MCF 10A (cell line): ENCODE measurements around the gene ABI1. TPM values are rescaled to one million over a fixed set of nuclear protein-coding genes. Genes with fewer than 3 reads are reported as not detected.

Experiments used
- BruUV-seq: library from RNA; stranded (reverse); fragments of 400-500 nt; replicated peaks from 2 replicates; lab custom pipeline; 2021; lab: Mats Ljungman, UMichigan
- CTCF ChIA-PET: fragments of 300-600 bp; sonication (Branson Sonifier 250); formaldehyde crosslinking; extraction: SDS; loops from one replicate; lab custom pipeline; 2021; ENCODE audit warnings: antibody characterized with exemption, inconsistent platforms; lab: Yijun Ruan, JAX
- POLR2A ChIA-PET: fragments of 300-600, 350-650 bp; sonication (Branson Sonifier 250); formaldehyde crosslinking; extraction: SDS; loops from one replicate; lab custom pipeline; 2020; ENCODE audit warnings: antibody characterized with exemption, inconsistent platforms; lab: Yijun Ruan, JAX
- DNase-seq: peaks from one replicate; pipeline ENCODE4 v3.0.0-alpha.2; 2018; ENCODE audit not compliant: unreplicated experiment
- H3K27ac Mint-ChIP-seq: one replicate; pipeline ENCODE4 v1.8.0; 2022; ENCODE audit warnings: mild to moderate bottlenecking, low read depth, mixed read lengths; ENCODE audit not compliant: unreplicated experiment
- H3K27me3 Mint-ChIP-seq: one replicate; pipeline ENCODE4 v1.8.0; 2022; ENCODE audit warnings: mixed read lengths; ENCODE audit not compliant: insufficient read depth, unreplicated experiment
- H3K36me3 Mint-ChIP-seq: one replicate; pipeline ENCODE4 v1.8.0; 2022; ENCODE audit warnings: mild to moderate bottlenecking, moderate library complexity, mixed read lengths; ENCODE audit not compliant: insufficient read depth, unreplicated experiment
- H3K4me1 Mint-ChIP-seq: one replicate; pipeline ENCODE4 v1.8.0; 2022; ENCODE audit warnings: mixed read lengths; ENCODE audit not compliant: insufficient read depth, unreplicated experiment
- H3K4me3 Mint-ChIP-seq: one replicate; pipeline ENCODE4 v1.8.0; 2022; ENCODE audit warnings: mild to moderate bottlenecking, moderate library complexity, mixed read lengths; ENCODE audit not compliant: unreplicated experiment
- H3K9me3 Mint-ChIP-seq: one replicate; pipeline ENCODE4 v1.8.0; 2022; ENCODE audit warnings: mixed read lengths; ENCODE audit not compliant: unreplicated experiment
- intact Hi-C: fragments of 100-400 bp; cut with micrococcal nuclease; formaldehyde crosslinking; loops from 2 replicates; pipeline ENCODE4 v1.14.1; 2022
- total RNA-seq: library from RNA; stranded (reverse); gene quantifications from 2 replicates; pipeline ENCODE4 v1.2.3, GENCODE V29; 2022
- TF ChIP-seq, protein P1 (sequence below): fragments of 200-600 bp; IDR thresholded peaks from one replicate; pipeline ENCODE4 v1.8.0; 2022; ENCODE audit warnings: antibody characterized with exemption, mild to moderate bottlenecking; ENCODE audit not compliant: unreplicated experiment

Gene ABI1
- total RNA-seq, 1 experiment from 2014 or later = 53.0 TPM

DNA sequence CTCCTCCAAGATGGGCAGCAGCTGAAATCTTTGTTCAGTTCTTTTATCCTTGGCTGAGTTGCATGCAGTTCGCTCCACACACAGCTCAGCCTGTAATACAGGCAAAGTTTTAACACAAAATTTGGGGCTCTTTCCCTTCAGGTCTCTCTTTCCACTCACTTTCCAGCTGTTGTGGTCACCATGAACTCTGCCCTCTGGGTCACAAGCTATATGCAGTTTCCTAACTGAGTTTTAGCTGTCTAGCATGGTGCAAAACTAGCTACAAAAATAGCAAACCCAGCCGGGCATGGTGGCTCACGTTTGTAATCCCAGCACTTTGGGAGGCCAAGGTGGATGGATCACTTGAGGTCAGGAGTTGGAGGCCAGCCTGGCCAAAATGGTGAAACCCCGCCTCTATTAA lies 53.2 kb downstream of the ABI1 start:
- no TSS peak for BruUV-seq
- ChIA-PET CTCF (no interaction called here), POLR2A (no interaction called here)
- H3K4me1 Mint-ChIP-seq = peaks cover 26% of the 10 kb centered on the region
- no peaks in the 10 kb centered on the region for H3K36me3 Mint-ChIP-seq
- no peaks in the 10 kb centered on the region for H3K27me3 Mint-ChIP-seq
- H3K27ac Mint-ChIP-seq = no peak overlapping the region
- no peak for DNase-seq
- no peaks in the 10 kb centered on the region for H3K9me3 Mint-ChIP-seq
- TF ChIP-seq, protein P1, sequence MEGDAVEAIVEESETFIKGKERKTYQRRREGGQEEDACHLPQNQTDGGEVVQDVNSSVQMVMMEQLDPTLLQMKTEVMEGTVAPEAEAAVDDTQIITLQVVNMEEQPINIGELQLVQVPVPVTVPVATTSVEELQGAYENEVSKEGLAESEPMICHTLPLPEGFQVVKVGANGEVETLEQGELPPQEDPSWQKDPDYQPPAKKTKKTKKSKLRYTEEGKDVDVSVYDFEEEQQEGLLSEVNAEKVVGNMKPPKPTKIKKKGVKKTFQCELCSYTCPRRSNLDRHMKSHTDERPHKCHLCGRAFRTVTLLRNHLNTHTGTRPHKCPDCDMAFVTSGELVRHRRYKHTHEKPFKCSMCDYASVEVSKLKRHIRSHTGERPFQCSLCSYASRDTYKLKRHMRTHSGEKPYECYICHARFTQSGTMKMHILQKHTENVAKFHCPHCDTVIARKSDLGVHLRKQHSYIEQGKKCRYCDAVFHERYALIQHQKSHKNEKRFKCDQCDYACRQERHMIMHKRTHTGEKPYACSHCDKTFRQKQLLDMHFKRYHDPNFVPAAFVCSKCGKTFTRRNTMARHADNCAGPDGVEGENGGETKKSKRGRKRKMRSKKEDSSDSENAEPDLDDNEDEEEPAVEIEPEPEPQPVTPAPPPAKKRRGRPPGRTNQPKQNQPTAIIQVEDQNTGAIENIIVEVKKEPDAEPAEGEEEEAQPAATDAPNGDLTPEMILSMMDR = no peak
- intact Hi-C loops = no loop called here
- H3K4me3 Mint-ChIP-seq = no peak overlapping the region

DNA sequence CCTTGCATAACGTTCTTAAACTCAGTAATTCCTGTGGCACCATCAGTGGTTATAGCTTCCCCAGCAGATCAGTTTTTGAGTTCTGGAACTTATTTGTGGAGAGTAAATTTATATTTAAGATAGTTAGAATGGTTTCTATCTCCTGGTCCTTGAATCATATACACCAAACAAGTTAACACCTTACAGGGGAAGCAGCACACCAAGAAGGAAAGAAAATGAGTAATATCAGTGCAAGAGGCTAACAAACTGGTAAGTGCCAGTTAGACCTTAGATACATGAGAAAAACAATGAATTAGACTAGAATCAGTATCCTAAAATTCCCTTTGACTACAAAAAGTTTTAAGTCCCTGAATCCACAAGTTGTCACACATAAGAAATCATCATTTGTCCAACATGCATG lies 54.2 kb downstream of the ABI1 start:
- BruUV-seq = no TSS peak
- no peaks in the 10 kb centered on the region for H3K27me3 Mint-ChIP-seq
- H3K27ac Mint-ChIP-seq = no peak overlapping the region
- peaks cover 29% of the 10 kb centered on the region for H3K4me1 Mint-ChIP-seq
- POLR2A ChIA-PET = interaction anchor here (2.7 kb wide), 1 partner anchor 25 kb away, joined by 8 read pairs; no protein-coding TSS in a partner anchor
- no peaks in the 10 kb centered on the region for H3K9me3 Mint-ChIP-seq
- CTCF ChIA-PET = interaction anchor here (0.6 kb wide), 1 partner anchor 292 kb away, joined by 3 read pairs; no protein-coding TSS in a partner anchor
- no peaks in the 10 kb centered on the region for H3K36me3 Mint-ChIP-seq
- intact Hi-C loops = no loop called here
- H3K4me3 Mint-ChIP-seq = no peak overlapping the region
- DNase-seq = no peak
- TF ChIP-seq, protein P1 = no peak

- TF ChIP-seq, protein P1 = no peak
- intact Hi-C loops = no loop called here
- Mint-ChIP-seq H3K27me3 (no peaks in the 10 kb centered on the region), H3K4me3 (no peak overlapping the region), H3K36me3 (no peaks in the 10 kb centered on the region), H3K27ac (no peak overlapping the region), H3K9me3 (no peaks in the 10 kb centered on the region), H3K4me1 (peaks cover 29% of the 10 kb centered on the region)
- BruUV-seq = no TSS peak
- peak; percentile 3 for DNase-seq
- CTCF ChIA-PET = interaction anchor here (1.5 kb wide), 1 partner anchor 25 kb away, joined by 4 read pairs; no protein-coding TSS in a partner anchor
- POLR2A ChIA-PET = interaction anchor here (2.7 kb wide), 1 partner anchor 25 kb away, joined by 8 read pairs; no protein-coding TSS in a partner anchor
These were observed 55.1 kb downstream of the ABI1 start for GRCh38 chr10:26805567-26806245.

GRCh38 chr10:26804418-26805393 lies 56.1 kb downstream of the ABI1 start:
- Mint-ChIP-seq H3K4me1 (peaks cover 29% of the 10 kb centered on the region), H3K27ac (no peak overlapping the region), H3K36me3 (no peaks in the 10 kb centered on the region), H3K4me3 (no peak overlapping the region), H3K27me3 (no peaks in the 10 kb centered on the region), H3K9me3 (no peaks in the 10 kb centered on the region)
- POLR2A ChIA-PET = interaction anchor here (2.7 kb wide), 1 partner anchor 24 kb away, joined by 8 read pairs; no protein-coding TSS in a partner anchor
- no peak for DNase-seq
- TF ChIP-seq, protein P1 = no peak
- CTCF ChIA-PET = interaction anchor here (1.5 kb wide), 1 partner anchor 24 kb away, joined by 4 read pairs; no protein-coding TSS in a partner anchor
- intact Hi-C loops = no loop called here
- no TSS peak for BruUV-seq
